Glutamatergic neuron (in vitro differentiated cells): ENCODE measurements around the gene PTPRN2. TPM values are rescaled to one million over a fixed set of nuclear protein-coding genes. Genes with fewer than 3 reads are reported as not detected.
A peak's percentile ranks its signal among the peaks of the same experiment; 100 is the strongest.

Experiments used
- DNase-seq: peaks from one replicate; pipeline ENCODE4 v3.0.0; 2022
- H3K27ac Mint-ChIP-seq: one replicate; pipeline ENCODE4 v1.8.0; 2020; ENCODE audit warnings: mild to moderate bottlenecking, mixed read lengths, inconsistent platforms; ENCODE audit not compliant: unreplicated experiment
- H3K27me3 Mint-ChIP-seq: one replicate; pipeline ENCODE4 v1.8.0; 2020; ENCODE audit warnings: mild to moderate bottlenecking, moderate library complexity, mixed read lengths, inconsistent platforms; ENCODE audit not compliant: unreplicated experiment
- H3K36me3 Mint-ChIP-seq: one replicate; pipeline ENCODE4 v1.8.0; 2020; ENCODE audit warnings: mild to moderate bottlenecking, mixed read lengths, inconsistent platforms; ENCODE audit not compliant: unreplicated experiment
- H3K4me1 Mint-ChIP-seq: one replicate; pipeline ENCODE4 v1.8.0; 2020; ENCODE audit warnings: mild to moderate bottlenecking, low read depth, mixed read lengths, inconsistent platforms; ENCODE audit not compliant: unreplicated experiment
- H3K4me3 Mint-ChIP-seq: one replicate; pipeline ENCODE4 v1.8.0; 2020; ENCODE audit warnings: mild to moderate bottlenecking, mixed read lengths, inconsistent platforms; ENCODE audit not compliant: unreplicated experiment
- H3K9me3 Mint-ChIP-seq: one replicate; pipeline ENCODE4 v1.8.0; 2020; ENCODE audit warnings: mild to moderate bottlenecking, moderate library complexity, mixed read lengths, inconsistent platforms; ENCODE audit not compliant: unreplicated experiment
- total RNA-seq: library from RNA; stranded (reverse); fragmentation: NEBNext Ultra II Directional; extraction: Animal tissue kit (Norgen Biotek cat#: 25700); gene quantifications from one replicate; pipeline ENCODE4 v1.2.1, GENCODE V29; 2021; ENCODE audit not compliant: unreplicated experiment
- TF ChIP-seq, protein P1 (sequence below): fragments of 200-600 bp; sonication (generic); IDR thresholded peaks from one replicate; pipeline ENCODE4 v1.5.0; 2021; ENCODE audit not compliant: partially characterized antibody, unreplicated experiment

Gene PTPRN2
- total RNA-seq, 1 donor from 2014 or later = 49.0 TPM

DNA sequence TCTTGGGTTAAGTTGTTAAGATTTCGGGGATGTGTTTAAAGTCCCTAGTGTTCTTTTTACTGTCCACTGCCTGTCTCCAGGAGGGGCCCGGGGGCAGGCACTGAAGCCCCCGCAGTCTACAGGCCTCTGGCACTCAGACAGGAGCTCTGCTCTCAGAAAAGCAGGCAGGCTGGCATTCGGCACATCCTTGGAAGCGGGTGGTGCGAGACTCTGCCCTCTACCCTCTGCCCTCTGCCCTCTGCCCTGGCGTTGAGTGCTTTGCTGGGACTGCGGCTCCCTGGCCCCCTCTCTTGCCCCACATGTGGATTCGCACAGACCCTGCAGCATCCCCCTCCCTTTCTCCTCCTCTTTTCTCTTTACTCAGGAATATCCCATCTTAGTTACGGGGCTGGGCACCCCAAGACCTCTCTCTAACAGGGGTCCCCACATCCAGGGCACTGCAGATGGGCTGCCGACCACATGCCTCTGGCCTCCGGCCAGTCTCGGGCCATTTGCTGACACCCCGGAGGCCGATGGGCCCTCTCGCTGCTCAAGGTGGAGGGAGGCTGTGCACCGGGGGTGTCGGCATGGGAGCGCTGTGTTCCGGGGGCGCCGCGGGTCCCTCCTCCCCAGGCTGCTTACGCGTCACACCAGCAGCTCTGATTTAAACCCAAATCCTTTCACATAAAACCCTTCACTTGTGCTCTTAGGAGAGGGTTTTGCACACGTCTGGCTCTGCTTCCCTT lies 770.9 kb downstream of the PTPRN2 start:
- no peak for DNase-seq
- H3K36me3 Mint-ChIP-seq = peaks cover 13% of the 10 kb centered on the region
- peaks cover 18% of the 10 kb centered on the region for H3K9me3 Mint-ChIP-seq
- peak overlapping the region; percentile 39 for H3K27ac Mint-ChIP-seq
- peak overlapping the region; percentile 31 for H3K4me3 Mint-ChIP-seq
- peaks cover 9% of the 10 kb centered on the region for H3K27me3 Mint-ChIP-seq
- TF ChIP-seq, protein P1, sequence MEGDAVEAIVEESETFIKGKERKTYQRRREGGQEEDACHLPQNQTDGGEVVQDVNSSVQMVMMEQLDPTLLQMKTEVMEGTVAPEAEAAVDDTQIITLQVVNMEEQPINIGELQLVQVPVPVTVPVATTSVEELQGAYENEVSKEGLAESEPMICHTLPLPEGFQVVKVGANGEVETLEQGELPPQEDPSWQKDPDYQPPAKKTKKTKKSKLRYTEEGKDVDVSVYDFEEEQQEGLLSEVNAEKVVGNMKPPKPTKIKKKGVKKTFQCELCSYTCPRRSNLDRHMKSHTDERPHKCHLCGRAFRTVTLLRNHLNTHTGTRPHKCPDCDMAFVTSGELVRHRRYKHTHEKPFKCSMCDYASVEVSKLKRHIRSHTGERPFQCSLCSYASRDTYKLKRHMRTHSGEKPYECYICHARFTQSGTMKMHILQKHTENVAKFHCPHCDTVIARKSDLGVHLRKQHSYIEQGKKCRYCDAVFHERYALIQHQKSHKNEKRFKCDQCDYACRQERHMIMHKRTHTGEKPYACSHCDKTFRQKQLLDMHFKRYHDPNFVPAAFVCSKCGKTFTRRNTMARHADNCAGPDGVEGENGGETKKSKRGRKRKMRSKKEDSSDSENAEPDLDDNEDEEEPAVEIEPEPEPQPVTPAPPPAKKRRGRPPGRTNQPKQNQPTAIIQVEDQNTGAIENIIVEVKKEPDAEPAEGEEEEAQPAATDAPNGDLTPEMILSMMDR = no peak
- H3K4me1 Mint-ChIP-seq = peaks cover 9% of the 10 kb centered on the region

DNA sequence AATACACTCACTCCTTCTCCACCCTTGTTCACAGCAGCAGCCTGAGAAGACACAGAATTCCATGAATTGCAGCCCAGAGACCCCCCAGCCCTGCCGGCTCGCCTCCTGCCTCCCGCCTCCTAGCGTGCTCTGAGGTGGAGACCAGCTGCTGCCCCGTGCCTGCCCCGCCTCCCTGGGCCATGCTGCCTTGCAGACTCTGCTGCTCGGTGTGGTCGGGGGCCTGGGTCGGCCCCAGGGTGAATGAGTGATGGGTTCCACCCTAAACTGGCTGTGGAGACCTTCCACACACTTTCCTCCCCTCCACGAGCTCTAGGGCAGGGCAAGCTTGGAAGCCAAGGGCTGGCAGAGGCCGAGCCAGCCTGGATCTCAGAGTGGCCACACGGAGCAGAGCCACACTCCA lies 771.5 kb downstream of the PTPRN2 start:
- TF ChIP-seq, protein P1 = no peak
- peaks cover 18% of the 10 kb centered on the region for H3K9me3 Mint-ChIP-seq
- H3K27me3 Mint-ChIP-seq = peaks cover 9% of the 10 kb centered on the region
- peaks cover 9% of the 10 kb centered on the region for H3K4me1 Mint-ChIP-seq
- H3K27ac Mint-ChIP-seq = peak overlapping the region; percentile 33
- no peak overlapping the region for H3K4me3 Mint-ChIP-seq
- H3K36me3 Mint-ChIP-seq = peaks cover 13% of the 10 kb centered on the region
- DNase-seq = no peak

GRCh38 chr7:157815706-157816022 lies 772.0 kb downstream of the PTPRN2 start:
- Mint-ChIP-seq H3K27ac (peak overlapping the region; percentile 33), H3K27me3 (peaks cover 9% of the 10 kb centered on the region), H3K4me1 (peaks cover 9% of the 10 kb centered on the region), H3K4me3 (no peak overlapping the region), H3K9me3 (peaks cover 18% of the 10 kb centered on the region), H3K36me3 (peaks cover 13% of the 10 kb centered on the region)
- DNase-seq = no peak
- TF ChIP-seq, protein P1 = no peak

GRCh38 chr7:157814931-157815705 lies 772.5 kb downstream of the PTPRN2 start:
- no peak for DNase-seq

More at GRCh38 chr7:157814931-157815705, 772.5 kb downstream of the PTPRN2 start:
- Mint-ChIP-seq H3K27me3 (peaks cover 9% of the 10 kb centered on the region), H3K9me3 (peaks cover 18% of the 10 kb centered on the region), H3K4me3 (no peak overlapping the region), H3K36me3 (peaks cover 13% of the 10 kb centered on the region), H3K4me1 (peaks cover 9% of the 10 kb centered on the region), H3K27ac (no peak overlapping the region)
- TF ChIP-seq, protein P1 = no peak
